Thyroid gland (tissue), 4 donors: ENCODE measurements around the gene ZC3H12C. TPM values are rescaled to one million over a fixed set of nuclear protein-coding genes. Genes with fewer than 3 reads are reported as not detected.

Experiments
- DNase-seq, 2 donors: peaks; one replicate each; pipeline ENCODE4 v3.0.0-alpha.2; 2019
- H3K27ac ChIP-seq, 3 donors: fragments of 200-600 bp; sonication (generic); 1 replicate in 2 of 3; 2 replicates in 1 of 3; pipeline ENCODE4 v1.5.1; 2016 to 2019; ENCODE audit warnings: mild to moderate bottlenecking in 1 of 3, moderate library complexity in 1 of 3
- H3K27me3 ChIP-seq: fragments of 200-600 bp; sonication (generic); one replicate; pipeline ENCODE4 v1.5.1; 2019
- H3K36me3 ChIP-seq, 2 donors: fragments of 200-600 bp; sonication (generic); one replicate each; pipeline ENCODE4 v1.5.1; 2016 to 2019
- H3K4me1 ChIP-seq, 2 donors: fragments of 200-600 bp; sonication (generic); one replicate each; pipeline ENCODE4 v1.5.1; 2017 to 2019
- H3K4me3 ChIP-seq, 3 donors: fragments of 200-600 bp; sonication (generic); replicated peaks in 1 of 3; 1 replicate in 2 of 3; 2 replicates in 1 of 3; pipeline ENCODE4 v1.5.1; 2016; ENCODE audit warnings: mild to moderate bottlenecking in 1 of 3
- H3K9me3 ChIP-seq: fragments of 200-600 bp; sonication (generic); one replicate; pipeline ENCODE4 v1.5.1; 2017
- POLR2A ChIP-seq, 2 donors: fragments of 450-650 bp; IDR thresholded peaks; one replicate each; pipeline ENCODE4 v1.6.1; 2017; ENCODE audit warnings: antibody characterized with exemption in 2 of 2, mild to moderate bottlenecking in 2 of 2, moderate library complexity in 1 of 2
- WGBS, 2 donors: methylation state at CpG; one replicate each; pipeline ENCODE4 v1.1.5; 2017; 5-methylcytosine and 5-hydroxymethylcytosine counted together
- intact Hi-C: fragments of 100-400 bp; cut with DNase I; formaldehyde crosslinking; loops from one replicate; pipeline ENCODE4 v1.15.1; 2023
- total RNA-seq, 4 donors: library from RNA; depleted of rRNA; stranded (reverse); fragments of >200 nt; gene quantifications; one replicate each; pipeline ENCODE4 v1.2.3, GENCODE V29; 2016
- TF ChIP-seq, protein P1 (sequence below), 6 experiments: fragments of 200-600 bp in 3 of 6; fragments of 450-650 bp in 3 of 6; sonication (generic) in 3 of 6; IDR thresholded peaks; one replicate each; pipeline ENCODE4 v1.5.1; 2016 to 2019; ENCODE audit warnings: antibody characterized with exemption in 6 of 6, mild to moderate bottlenecking in 2 of 6, inconsistent platforms in 1 of 6, moderate library complexity in 1 of 6

Gene ZC3H12C
- total RNA-seq, 4 donors from 2014 or later = 20.9 to 49.7 (median 30.6) TPM

DNA sequence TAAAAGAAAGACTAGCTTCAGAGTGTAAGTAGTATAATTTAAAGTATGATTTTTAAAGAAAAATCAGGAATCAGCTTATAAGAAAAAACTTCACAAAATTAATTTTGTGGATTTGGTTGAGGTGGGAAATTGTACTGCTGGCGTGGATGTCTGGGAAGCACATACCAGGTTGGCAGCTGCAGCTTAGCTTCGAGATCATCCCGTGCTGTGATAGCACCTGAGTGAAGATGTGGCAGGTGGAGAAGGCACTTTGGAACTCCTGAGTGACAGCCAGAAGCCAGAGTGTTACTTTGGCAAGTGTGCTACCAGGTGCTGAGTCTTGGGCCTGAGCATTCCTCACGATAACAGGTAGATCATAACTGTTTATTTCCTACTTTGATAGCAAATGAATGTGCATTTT, 17.7 kb downstream of the ZC3H12C start:
- no peak overlapping the region for H3K4me3 ChIP-seq
- peaks cover 0 to 3% of the 10 kb centered on the region in 2 donors for H3K36me3 ChIP-seq
- 87 to 96% methylated on average over 4 of the region's 4 CpGs for WGBS, 2 donors
- H3K27ac ChIP-seq = no peak overlapping the region
- DNase-seq = no peak
- no peaks in the 10 kb centered on the region for H3K9me3 ChIP-seq
- no peak for TF ChIP-seq POLR2A (IDR thresholded peaks at IDR 0.05)
- TF ChIP-seq, protein P1, sequence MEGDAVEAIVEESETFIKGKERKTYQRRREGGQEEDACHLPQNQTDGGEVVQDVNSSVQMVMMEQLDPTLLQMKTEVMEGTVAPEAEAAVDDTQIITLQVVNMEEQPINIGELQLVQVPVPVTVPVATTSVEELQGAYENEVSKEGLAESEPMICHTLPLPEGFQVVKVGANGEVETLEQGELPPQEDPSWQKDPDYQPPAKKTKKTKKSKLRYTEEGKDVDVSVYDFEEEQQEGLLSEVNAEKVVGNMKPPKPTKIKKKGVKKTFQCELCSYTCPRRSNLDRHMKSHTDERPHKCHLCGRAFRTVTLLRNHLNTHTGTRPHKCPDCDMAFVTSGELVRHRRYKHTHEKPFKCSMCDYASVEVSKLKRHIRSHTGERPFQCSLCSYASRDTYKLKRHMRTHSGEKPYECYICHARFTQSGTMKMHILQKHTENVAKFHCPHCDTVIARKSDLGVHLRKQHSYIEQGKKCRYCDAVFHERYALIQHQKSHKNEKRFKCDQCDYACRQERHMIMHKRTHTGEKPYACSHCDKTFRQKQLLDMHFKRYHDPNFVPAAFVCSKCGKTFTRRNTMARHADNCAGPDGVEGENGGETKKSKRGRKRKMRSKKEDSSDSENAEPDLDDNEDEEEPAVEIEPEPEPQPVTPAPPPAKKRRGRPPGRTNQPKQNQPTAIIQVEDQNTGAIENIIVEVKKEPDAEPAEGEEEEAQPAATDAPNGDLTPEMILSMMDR (IDR thresholded peaks at IDR 0.05) = no peak
- intact Hi-C loops = no loop called here
- peaks cover 0 to 10% of the 10 kb centered on the region in 2 donors for H3K4me1 ChIP-seq
- no peaks in the 10 kb centered on the region for H3K27me3 ChIP-seq

DNA sequence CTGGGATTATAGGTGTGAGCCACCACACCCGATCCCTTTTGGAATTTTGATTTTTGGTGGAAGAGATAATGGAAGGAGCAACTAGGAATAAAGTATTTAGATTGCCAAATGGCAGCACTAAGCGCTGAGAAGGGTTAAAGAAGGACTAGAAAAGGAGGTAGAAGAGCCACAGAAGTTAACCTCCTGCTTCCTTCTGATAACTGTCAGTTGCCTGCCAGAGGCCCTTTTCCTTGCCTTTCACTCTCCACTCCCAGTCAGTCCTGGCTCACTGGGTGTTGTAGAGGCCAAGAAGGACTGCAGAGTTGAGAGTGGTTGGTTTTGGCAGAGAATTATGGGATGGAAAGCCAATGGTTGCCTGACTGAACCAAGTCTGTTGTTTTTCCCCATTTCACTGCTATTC, 19.3 kb downstream of the ZC3H12C start:
- Histone ChIP-seq H3K9me3 (no peaks in the 10 kb centered on the region), H3K4me1 (peaks cover 0 to 10% of the 10 kb centered on the region in 2 donors), H3K36me3 (peaks cover 0 to 3% of the 10 kb centered on the region in 2 donors), H3K27me3 (no peaks in the 10 kb centered on the region), H3K4me3 (no peak overlapping the region), H3K27ac (peak overlapping the region in 1 of 3 donors; percentile 14)
- intact Hi-C loops = no loop called here
- peak; percentile 65 to 74 for DNase-seq
- WGBS, 2 donors = 76 to 85% methylated on average over 2 of the region's 2 CpGs
- TF ChIP-seq, protein P1 (IDR thresholded peaks at IDR 0.05) = no peak
- TF ChIP-seq POLR2A (IDR thresholded peaks at IDR 0.05) = no peak

- H3K27me3 ChIP-seq = no peaks in the 10 kb centered on the region
- TF ChIP-seq, protein P1 (IDR thresholded peaks at IDR 0.05) = no peak
- TF ChIP-seq POLR2A (IDR thresholded peaks at IDR 0.05) = no peak
- peaks cover 0 to 3% of the 10 kb centered on the region in 2 donors for H3K36me3 ChIP-seq
- H3K4me1 ChIP-seq = peaks cover 0 to 10% of the 10 kb centered on the region in 2 donors
- H3K4me3 ChIP-seq = no peak overlapping the region
- DNase-seq = no peak
- intact Hi-C loops = no loop called here
- H3K9me3 ChIP-seq = no peaks in the 10 kb centered on the region
- no peak overlapping the region for H3K27ac ChIP-seq
These were observed 20.3 kb downstream of the ZC3H12C start for GRCh38 chr11:110113505-110113904.

- 86 to 89% methylated on average over 4 of the region's 4 CpGs for WGBS, 2 donors
- no peaks in the 10 kb centered on the region for H3K27me3 ChIP-seq
- intact Hi-C loops = no loop called here
- H3K4me3 ChIP-seq = no peak overlapping the region
- H3K27ac ChIP-seq = no peak overlapping the region
- peaks cover 0 to 10% of the 10 kb centered on the region in 2 donors for H3K4me1 ChIP-seq
- H3K9me3 ChIP-seq = no peaks in the 10 kb centered on the region
- TF ChIP-seq POLR2A (IDR thresholded peaks at IDR 0.05) = no peak
- TF ChIP-seq, protein P1 (IDR thresholded peaks at IDR 0.05) = no peak
- peaks cover 0 to 3% of the 10 kb centered on the region in 2 donors for H3K36me3 ChIP-seq
- DNase-seq = no peak
These were observed 20.8 kb downstream of the ZC3H12C start for GRCh38 chr11:110113973-110114372.

- TF ChIP-seq, protein P1 (IDR thresholded peaks at IDR 0.05) = no peak
- TF ChIP-seq POLR2A (IDR thresholded peaks at IDR 0.05) = no peak
- H3K36me3 ChIP-seq = peaks cover 0 to 3% of the 10 kb centered on the region in 2 donors
- intact Hi-C loops = no loop called here
- H3K27ac ChIP-seq = no peak overlapping the region
- H3K4me1 ChIP-seq = peaks cover 16 to 17% of the 10 kb centered on the region in 2 donors
- DNase-seq = no peak
- H3K27me3 ChIP-seq = no peaks in the 10 kb centered on the region
- WGBS, 2 donors = 97 to 98% methylated on average over 2 of the region's 2 CpGs
- H3K4me3 ChIP-seq = no peak overlapping the region
- H3K9me3 ChIP-seq = no peaks in the 10 kb centered on the region
These were observed 26.1 kb downstream of the ZC3H12C start for GRCh38 chr11:110119317-110119716.
